Anterior cingulate cortex (tissue), 58 donors: Measurements from ENCODE around the gene DENND5B.

ENCODE experiments used
- DNase-seq, 58 donors: peaks; one replicate each; lab custom pipeline; 2025; lab: John Stamatoyannopoulos, UW

The DENND5B gene

GRCh38 chr12:31353750-31354708, 236.9 kb downstream of the DENND5B start:
- peak in 8 of 58 donors; percentile 1 to 41 (median 16) for DNase-seq

- no peak for DNase-seq
Measured at GRCh38 chr12:31346267-31346666, 244.7 kb downstream of the DENND5B start.

- no peak for DNase-seq
Measured at GRCh38 chr12:31343139-31343538, 247.8 kb downstream of the DENND5B start.

GRCh38 chr12:31342286-31342685, 248.7 kb downstream of the DENND5B start:
- no peak for DNase-seq

- DNase-seq = no peak
Measured at GRCh38 chr12:31339831-31340622, 250.9 kb downstream of the DENND5B start.

GRCh38 chr12:31337952-31338351, 253.0 kb downstream of the DENND5B start:
- DNase-seq = no peak
